ENCODE measurements around the gene LINC01488. TPM values are rescaled to one million over a fixed set of nuclear protein-coding genes. Genes with fewer than 3 reads are reported as not detected.

Gene LINC01488
- total and polyA plus RNA-seq, 2 experiments from 2014 or later = not detected

- DNase-seq = no peak
- Histone ChIP-seq H3K36me3 (ENCODE audit: low read depth) (no peaks in the 10 kb centered on the region), H3K4me2 (ENCODE audit: unreplicated experiment) (no peak overlapping the region), H3K9ac (no peak overlapping the region), H3K27ac (no peak overlapping the region), H3K79me2 (ENCODE audit: insufficient read depth) (no peaks in the 10 kb centered on the region), H3K27me3 (replicated peaks; ENCODE audit: insufficient read depth) (no peaks in the 10 kb centered on the region), H3K4me3 (no peak overlapping the region), H3K9me2 (ENCODE audit: insufficient read depth) (no peaks in the 10 kb centered on the region), H2AFZ (no peak overlapping the region), H3F3A (ENCODE audit: insufficient read depth) (peaks cover 12% of the 10 kb centered on the region), H3K4me1 (ENCODE audit: insufficient read depth) (peaks cover 12% of the 10 kb centered on the region), H4K20me1 (ENCODE audit: insufficient read depth) (no peaks in the 10 kb centered on the region), H3K9me3 (ENCODE audit: low read depth) (no peaks in the 10 kb centered on the region)
- in situ Hi-C loops (cut with MboI) = no loop called here
- no peak for TF ChIP-seq EZH2phosphoT487 (IDR thresholded peaks at IDR 0.05; ENCODE audit: insufficient read depth, low read depth)
- TF ChIP-seq EZH2 (IDR thresholded peaks at IDR 0.05; ENCODE audit: insufficient read depth, poor library complexity, severe bottlenecking) = no peak
- WGBS, 2 experiments (ENCODE audit: low coverage in 1 of 2, low lambda C conversion rate in 2 of 2, missing lambda C conversion rate in 2 of 2) = 96 to 98% methylated on average over 12 of the region's 12 CpGs
Measured at GRCh38 chr11:69526453-69526810, 45.0 kb downstream of the LINC01488 start.

GRCh38 chr11:69529001-69529400 lies 47.5 kb downstream of the LINC01488 start:
- H3K79me2 ChIP-seq (ENCODE audit: insufficient read depth) = no peaks in the 10 kb centered on the region
- no peaks in the 10 kb centered on the region for H3K9me3 ChIP-seq (ENCODE audit: low read depth)
- H3K27ac ChIP-seq = no peak overlapping the region
- WGBS, 2 experiments (ENCODE audit: low coverage in 1 of 2, low lambda C conversion rate in 2 of 2, missing lambda C conversion rate in 2 of 2) = 81 to 82% methylated on average over 12 to 13 of the region's 13 CpGs
- no peak overlapping the region for H2AFZ ChIP-seq
- H3K4me2 ChIP-seq (ENCODE audit: unreplicated experiment) = no peak overlapping the region
- peaks cover 9% of the 10 kb centered on the region for H3K4me1 ChIP-seq (ENCODE audit: insufficient read depth)
- TF ChIP-seq EZH2 (IDR thresholded peaks at IDR 0.05; ENCODE audit: insufficient read depth, poor library complexity, severe bottlenecking) = no peak
- TF ChIP-seq EZH2phosphoT487 (IDR thresholded peaks at IDR 0.05; ENCODE audit: insufficient read depth, low read depth) = no peak
- H3F3A ChIP-seq (ENCODE audit: insufficient read depth) = peaks cover 4% of the 10 kb centered on the region
- no peaks in the 10 kb centered on the region for H3K27me3 ChIP-seq (replicated peaks; ENCODE audit: insufficient read depth)
- in situ Hi-C loops (cut with MboI) = no loop called here
- H3K4me3 ChIP-seq = no peak overlapping the region
- no peaks in the 10 kb centered on the region for H4K20me1 ChIP-seq (ENCODE audit: insufficient read depth)
- H3K9me2 ChIP-seq (ENCODE audit: insufficient read depth) = no peaks in the 10 kb centered on the region
- no peaks in the 10 kb centered on the region for H3K36me3 ChIP-seq (ENCODE audit: low read depth)
- H3K9ac ChIP-seq = no peak overlapping the region
- DNase-seq = no peak

- no peaks in the 10 kb centered on the region for H3F3A ChIP-seq (ENCODE audit: insufficient read depth)
- in situ Hi-C loops (cut with MboI) = no loop called here
- H3K9me2 ChIP-seq (ENCODE audit: insufficient read depth) = no peaks in the 10 kb centered on the region
- no peak overlapping the region for H2AFZ ChIP-seq
- no peaks in the 10 kb centered on the region for H3K4me1 ChIP-seq (ENCODE audit: insufficient read depth)
- H3K27ac ChIP-seq = no peak overlapping the region
- no peaks in the 10 kb centered on the region for H3K79me2 ChIP-seq (ENCODE audit: insufficient read depth)
- H3K4me3 ChIP-seq = no peak overlapping the region
- DNase-seq = no peak
- H3K9me3 ChIP-seq (ENCODE audit: low read depth) = no peaks in the 10 kb centered on the region
- H3K36me3 ChIP-seq (ENCODE audit: low read depth) = no peaks in the 10 kb centered on the region
- H4K20me1 ChIP-seq (ENCODE audit: insufficient read depth) = no peaks in the 10 kb centered on the region
- WGBS, 2 experiments (ENCODE audit: low coverage in 1 of 2, low lambda C conversion rate in 2 of 2, missing lambda C conversion rate in 2 of 2) = 80 to 81% methylated on average over 19 of the region's 19 CpGs
- TF ChIP-seq EZH2phosphoT487 (IDR thresholded peaks at IDR 0.05; ENCODE audit: insufficient read depth, low read depth) (no peak), EZH2 (IDR thresholded peaks at IDR 0.05; ENCODE audit: insufficient read depth, poor library complexity, severe bottlenecking) (no peak)
- no peak overlapping the region for H3K4me2 ChIP-seq (ENCODE audit: unreplicated experiment)
- no peak overlapping the region for H3K9ac ChIP-seq
- no peaks in the 10 kb centered on the region for H3K27me3 ChIP-seq (replicated peaks; ENCODE audit: insufficient read depth)
Measured at GRCh38 chr11:69530278-69531070, 49.0 kb downstream of the LINC01488 start.

- no peak overlapping the region for H2AFZ ChIP-seq
- H4K20me1 ChIP-seq (ENCODE audit: insufficient read depth) = no peaks in the 10 kb centered on the region
- H3K9me2 ChIP-seq (ENCODE audit: insufficient read depth) = no peaks in the 10 kb centered on the region
- no peaks in the 10 kb centered on the region for H3F3A ChIP-seq (ENCODE audit: insufficient read depth)
- no peak overlapping the region for H3K4me3 ChIP-seq
- in situ Hi-C loops (cut with MboI) = no loop called here
- H3K4me1 ChIP-seq (ENCODE audit: insufficient read depth) = no peaks in the 10 kb centered on the region
- no peak overlapping the region for H3K4me2 ChIP-seq (ENCODE audit: unreplicated experiment)
- no peaks in the 10 kb centered on the region for H3K27me3 ChIP-seq (replicated peaks; ENCODE audit: insufficient read depth)
- no peaks in the 10 kb centered on the region for H3K9me3 ChIP-seq (ENCODE audit: low read depth)
- 80 to 82% methylated on average over 9 to 12 of the region's 12 CpGs for WGBS, 2 experiments (ENCODE audit: low coverage in 1 of 2, low lambda C conversion rate in 2 of 2, missing lambda C conversion rate in 2 of 2)
- no peak overlapping the region for H3K27ac ChIP-seq
- H3K79me2 ChIP-seq (ENCODE audit: insufficient read depth) = no peaks in the 10 kb centered on the region
- DNase-seq = no peak
- H3K36me3 ChIP-seq (ENCODE audit: low read depth) = no peaks in the 10 kb centered on the region
- TF ChIP-seq EZH2phosphoT487 (IDR thresholded peaks at IDR 0.05; ENCODE audit: insufficient read depth, low read depth) (no peak), EZH2 (IDR thresholded peaks at IDR 0.05; ENCODE audit: insufficient read depth, poor library complexity, severe bottlenecking) (no peak)
- no peak overlapping the region for H3K9ac ChIP-seq
Measured at GRCh38 chr11:69531071-69531716, 49.7 kb downstream of the LINC01488 start.

All from GM23248 (cell line).